Activated B cell treated with CpG ODN at 0.5 μM for 24 hours (primary cell): ENCODE results near the gene IAH1. TPM values are rescaled to one million over a fixed set of nuclear protein-coding genes. Genes with fewer than 3 reads are reported as not detected.
"Not testable (repeated sequence)": the region's sequence is repeated elsewhere in the genome, so short reads cannot be mapped to it uniquely, and the experiment has no call there.

Experiments used
- ATAC-seq: fragments of 200-7000 bp; cut with Tn5 transposase; one replicate; pipeline ENCODE4 v1.10.0; 2021; ENCODE audit warnings: low read depth, mild to moderate bottlenecking, moderate library complexity
- CTCF ChIA-PET: fragments of 350-600 bp; sonication (Branson Sonifier 250); formaldehyde crosslinking; loops from one replicate; lab custom pipeline; 2021; ENCODE audit warnings: antibody characterized with exemption; lab: Charles Lee
- POLR2A ChIA-PET: fragments of 350-600 bp; sonication (Branson Sonifier 250); formaldehyde crosslinking; loops from one replicate; lab custom pipeline; 2021; ENCODE audit warnings: antibody characterized with exemption; lab: Charles Lee
- DNase-seq: peaks from one replicate; pipeline ENCODE4 v3.0.0; 2022
- H3K27ac Mint-ChIP-seq: one replicate; pipeline ENCODE4 v1.8.0; 2020; ENCODE audit warnings: mixed read lengths
- H3K27me3 Mint-ChIP-seq: one replicate; pipeline ENCODE4 v1.8.0; 2021; ENCODE audit warnings: mixed read lengths
- H3K36me3 Mint-ChIP-seq: one replicate; pipeline ENCODE4 v1.8.0; 2021; ENCODE audit warnings: low read depth, mixed read lengths
- H3K4me1 Mint-ChIP-seq: one replicate; pipeline ENCODE4 v1.8.0; 2021; ENCODE audit warnings: mixed read lengths
- H3K4me3 Mint-ChIP-seq: one replicate; pipeline ENCODE4 v1.8.0; 2020; ENCODE audit warnings: mild to moderate bottlenecking, mixed read lengths
- H3K9me3 Mint-ChIP-seq: one replicate; pipeline ENCODE4 v1.8.0; 2020; ENCODE audit warnings: mixed read lengths
- CTCF ChIP-seq: fragments of 200-600 bp; IDR thresholded peaks from one replicate; pipeline ENCODE4 v1.8.0; 2022; ENCODE audit warnings: antibody characterized with exemption, mild to moderate bottlenecking
- intact Hi-C: fragments of 100-400 bp; cut with micrococcal nuclease; formaldehyde crosslinking; loops from one replicate; pipeline ENCODE4 v1.15.1; 2024
- total RNA-seq: library from RNA; stranded (reverse); gene quantifications from 2 replicates; pipeline ENCODE4 v1.2.3, GENCODE V29; 2022

The IAH1 gene
- total RNA-seq, 1 donor from 2014 or later: 49.0 TPM

- no peak for TF ChIP-seq CTCF
- no peaks in the 10 kb centered on the region for H3K27me3 Mint-ChIP-seq
- intact Hi-C loops: no loop called here
- ChIA-PET CTCF (no interaction called here), POLR2A (no interaction called here)
- no peak for DNase-seq
- no peak overlapping the region for H3K4me3 Mint-ChIP-seq
- H3K9me3 Mint-ChIP-seq: no peaks in the 10 kb centered on the region
- H3K27ac Mint-ChIP-seq: no peak overlapping the region
- H3K36me3 Mint-ChIP-seq: peaks cover 83% of the 10 kb centered on the region
- no peak for ATAC-seq
- H3K4me1 Mint-ChIP-seq: no peaks in the 10 kb centered on the region
These were observed 23.9 kb downstream of the IAH1 start for GRCh38 chr2:9498210-9498609.

- DNase-seq (no peak), ATAC-seq (no peak)
- Mint-ChIP-seq H3K4me3 (no peak overlapping the region), H3K27me3 (no peaks in the 10 kb centered on the region), H3K4me1 (no peaks in the 10 kb centered on the region), H3K9me3 (no peaks in the 10 kb centered on the region), H3K36me3 (peaks cover 70% of the 10 kb centered on the region), H3K27ac (no peak overlapping the region)
- intact Hi-C loops: no loop called here
- TF ChIP-seq CTCF: no peak
- CTCF ChIA-PET: no interaction called here
- POLR2A ChIA-PET: no interaction called here
These were observed 34.6 kb downstream of the IAH1 start for GRCh38 chr2:9508931-9509330.

GRCh38 chr2:9513946-9514345, 39.6 kb downstream of the IAH1 start:
- H3K4me1 Mint-ChIP-seq, DNase-seq, H3K4me3 Mint-ChIP-seq, intact Hi-C loops, CTCF ChIA-PET, H3K27ac Mint-ChIP-seq, ATAC-seq, H3K27me3 Mint-ChIP-seq, H3K9me3 Mint-ChIP-seq: not testable (repeated sequence)
- H3K36me3 Mint-ChIP-seq: peaks cover 61% of the 10 kb centered on the region
- POLR2A ChIA-PET: interaction anchor here (0.7 kb wide), 1 partner anchor 568 kb away, joined by 3 read pairs; no protein-coding TSS in a partner anchor

- Mint-ChIP-seq H3K9me3 (no peaks in the 10 kb centered on the region), H3K27ac (no peak overlapping the region), H3K36me3 (peaks cover 74% of the 10 kb centered on the region), H3K27me3 (no peaks in the 10 kb centered on the region), H3K4me1 (no peaks in the 10 kb centered on the region), H3K4me3 (no peak overlapping the region)
- DNase-seq: no peak
- no peak for TF ChIP-seq CTCF
- POLR2A ChIA-PET: interaction anchor here (1.4 kb wide), 1 partner anchor 38 kb away, joined by 10 read pairs; the partner anchor contains the start of gene ADAM17
- CTCF ChIA-PET: interaction anchor here (0.7 kb wide), 1 partner anchor 34 kb away, joined by 3 read pairs; no protein-coding TSS in a partner anchor
- intact Hi-C loops: no loop called here
- ATAC-seq: no peak
These were observed 42.9 kb downstream of the IAH1 start for GRCh38 chr2:9517118-9517782.

GRCh38 chr2:9518163-9518562, 43.8 kb downstream of the IAH1 start:
- no peaks in the 10 kb centered on the region for H3K9me3 Mint-ChIP-seq
- H3K27me3 Mint-ChIP-seq: no peaks in the 10 kb centered on the region
- H3K4me1 Mint-ChIP-seq: no peaks in the 10 kb centered on the region
- TF ChIP-seq CTCF: no peak
- no peak for ATAC-seq
- no peak for DNase-seq
- H3K27ac Mint-ChIP-seq: no peak overlapping the region
- H3K36me3 Mint-ChIP-seq: peaks cover 71% of the 10 kb centered on the region
- POLR2A ChIA-PET: interaction anchor here (1.4 kb wide), 1 partner anchor 38 kb away, joined by 10 read pairs; the partner anchor contains the start of gene ADAM17
- intact Hi-C loops: no loop called here
- H3K4me3 Mint-ChIP-seq: no peak overlapping the region
- CTCF ChIA-PET: interaction anchor here (0.7 kb wide), 1 partner anchor 35 kb away, joined by 3 read pairs; no protein-coding TSS in a partner anchor
